Astrocyte (in vitro differentiated cells and primary cell): ENCODE measurements around the gene SMIM26.

Experiments
- CTCF ChIP-seq: IDR thresholded peaks from 2 replicates; pipeline ENCODE4 v1.5.1; 2011; ENCODE audit warnings: low read depth, mild to moderate bottlenecking, inconsistent platforms, low read length, moderate library complexity; ENCODE audit not compliant: insufficient read depth
- EZH2 ChIP-seq: IDR thresholded peaks from 2 replicates; pipeline ENCODE4 v1.6.1; 2012; ENCODE audit warnings: mild to moderate bottlenecking, low read length, inconsistent platforms; ENCODE audit not compliant: insufficient read depth

GRCh38 chr20:18548465-18548864, 18.8 kb upstream of the SMIM26 start:
- TF ChIP-seq CTCF (no peak), EZH2 (no peak)
